ENCODE data around the gene PRKRIP1.

The PRKRIP1 gene

DNA sequence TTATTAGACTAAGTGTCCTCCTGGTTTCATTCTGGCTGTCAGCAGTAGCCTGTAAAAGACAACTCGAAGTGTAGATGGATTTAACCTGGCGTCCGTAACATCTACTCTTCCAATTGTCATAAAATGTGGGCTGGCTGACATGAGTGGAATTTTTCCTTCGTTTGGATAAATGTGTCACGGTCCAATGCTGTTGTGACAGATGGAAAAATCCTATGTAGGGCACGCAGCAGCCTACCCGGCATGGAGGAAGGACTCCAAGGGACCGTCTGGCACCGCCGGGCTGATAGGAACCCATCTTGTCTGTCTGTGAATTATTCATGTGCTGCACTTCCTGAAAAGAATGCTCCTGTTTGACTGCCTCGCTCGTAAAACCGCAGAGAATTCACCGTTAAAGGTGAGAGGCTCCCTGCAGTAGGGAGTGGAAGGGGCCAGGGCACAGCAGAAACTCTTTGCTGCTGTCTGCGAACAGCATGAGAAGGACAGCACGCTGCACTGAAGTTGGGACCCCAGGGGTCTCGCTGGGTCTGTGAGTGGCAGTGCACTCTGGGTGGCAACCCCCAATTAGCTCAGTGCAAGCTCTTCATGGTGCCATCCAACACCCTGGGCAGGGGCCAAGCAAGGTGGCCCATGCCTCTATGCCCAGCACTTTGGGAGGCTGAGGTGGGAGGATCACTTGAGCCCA lies 35.6 kb downstream of the PRKRIP1 start:
- no peak for TF ChIP-seq CTCF (IDR thresholded peaks at IDR 0.05; ENCODE audit: control extremely low read depth, extremely low read depth, low read depth, missing control alignments)
- POLR2A ChIA-PET: interaction anchor here (0.8 kb wide), 1 partner anchor 23 kb away, joined by 5 read pairs; no protein-coding TSS in a partner anchor
- CTCF ChIA-PET: interaction anchor here (0.6 to 1.6 kb wide), 9 partner anchors 10 to 40 kb away, joined by 3 to 5 read pairs (median 3); no protein-coding TSS in a partner anchor
- no peak for DNase-seq (ENCODE audit: extremely low spot score)

DNA sequence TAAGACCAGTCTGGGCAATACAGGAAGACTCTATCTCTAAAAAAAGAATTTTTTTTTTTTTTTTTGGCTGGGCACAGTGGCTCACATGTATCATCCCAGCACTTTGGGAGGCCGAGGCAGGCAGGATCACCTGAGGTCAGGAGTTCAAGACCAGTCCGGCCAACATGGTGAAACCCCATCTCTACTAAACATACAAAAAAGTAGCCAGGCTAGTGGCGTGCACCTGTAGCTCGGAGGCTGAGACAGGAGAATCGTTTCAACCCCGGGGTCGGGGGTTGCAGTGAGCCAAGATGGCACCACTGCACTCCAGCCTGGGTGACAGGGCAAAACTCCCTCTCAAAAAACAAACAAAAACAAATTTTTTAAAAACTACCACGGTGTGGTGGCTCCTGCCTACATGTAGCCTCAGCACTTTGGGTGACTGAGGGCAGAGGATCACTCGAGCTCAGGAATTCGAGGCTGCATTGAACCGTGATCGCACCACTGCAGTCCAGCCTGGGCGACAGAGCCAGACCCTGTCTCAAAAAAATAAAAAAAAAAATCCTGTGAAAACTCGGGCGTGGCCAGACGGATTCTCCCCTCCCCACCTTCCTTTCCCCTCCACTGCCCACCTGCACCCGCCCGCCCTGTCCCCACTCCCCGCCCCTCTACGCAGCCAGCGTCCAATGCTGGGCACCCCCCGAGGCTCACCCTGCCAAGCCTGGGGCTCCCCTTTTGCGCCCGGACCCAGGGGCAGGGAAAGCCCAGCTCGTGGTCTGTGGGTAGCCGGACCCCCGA lies 36.5 kb downstream of the PRKRIP1 start:
- no peak for TF ChIP-seq CTCF (IDR thresholded peaks at IDR 0.05; ENCODE audit: control extremely low read depth, extremely low read depth, low read depth, missing control alignments)
- no peak for DNase-seq (ENCODE audit: extremely low spot score)
- ChIA-PET CTCF (interaction anchor here (0.6 to 1.6 kb wide), 8 partner anchors 9 to 41 kb away, joined by 3 to 5 read pairs (median 3); no protein-coding TSS in a partner anchor), POLR2A (interaction anchor here (0.8 kb wide), 1 partner anchor 24 kb away, joined by 5 read pairs; no protein-coding TSS in a partner anchor)

DNA sequence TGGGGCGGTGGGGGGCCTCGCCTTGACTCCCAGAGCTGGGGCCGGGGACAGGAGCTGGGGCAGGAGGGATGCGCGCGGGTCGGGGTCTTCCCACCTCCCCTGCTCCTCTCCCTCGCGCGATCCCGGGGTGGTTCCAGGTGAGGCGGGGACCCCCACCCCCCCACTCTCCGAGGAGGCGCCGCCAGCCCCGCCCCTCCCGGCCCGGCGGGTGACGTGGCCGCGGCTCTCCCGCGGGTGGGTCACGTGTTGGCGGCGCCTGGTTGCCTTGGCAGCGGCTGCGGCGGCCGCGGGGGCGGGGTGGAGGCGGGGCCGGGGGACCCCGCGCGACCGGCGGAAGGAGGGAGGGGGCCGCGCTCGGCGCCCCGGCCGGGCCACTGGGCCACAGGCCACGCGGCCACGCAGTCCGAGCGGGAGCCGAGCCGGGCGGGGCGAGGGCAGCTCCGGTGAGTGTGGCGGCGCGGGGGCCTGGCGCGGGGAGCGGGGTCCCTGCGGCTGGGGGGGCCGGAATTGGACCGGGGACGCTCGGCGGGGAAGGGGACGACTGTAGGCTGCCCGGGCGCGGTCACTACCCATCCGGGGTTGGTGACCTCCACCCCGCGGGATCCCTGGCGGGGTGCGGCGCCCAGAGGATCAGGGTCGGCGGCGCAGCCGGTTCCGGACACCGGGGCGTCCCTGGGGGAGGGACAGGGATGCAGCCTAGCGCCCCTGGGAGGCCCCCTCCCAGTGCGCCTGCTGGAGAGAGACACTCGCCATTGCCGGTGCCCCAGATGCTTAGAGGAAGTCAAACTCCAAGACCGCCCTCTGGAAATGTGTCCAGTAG lies 37.3 kb downstream of the PRKRIP1 start, which contains the start of gene ORAI2:
TSS of gene ORAI2 (plus strand) at position 357 of the 820 bp plus-strand sequence. CDS start 5,382 bp downstream, outside the sequence.
- no peak for TF ChIP-seq CTCF (IDR thresholded peaks at IDR 0.05; ENCODE audit: control extremely low read depth, extremely low read depth, low read depth, missing control alignments)
- ChIA-PET POLR2A (no interaction called here), CTCF (interaction anchor here (1.0 to 2.5 kb wide), 8 partner anchors 11 to 29 kb away, joined by 3 to 10 read pairs (median 4); no protein-coding TSS in a partner anchor)
- DNase-seq (ENCODE audit: extremely low spot score): peak; percentile 90

GRCh38 chr7:102434039-102434486 lies 37.9 kb downstream of the PRKRIP1 start:
- no peak for TF ChIP-seq CTCF (IDR thresholded peaks at IDR 0.05; ENCODE audit: control extremely low read depth, extremely low read depth, low read depth, missing control alignments)
- ChIA-PET POLR2A (no interaction called here), CTCF (interaction anchor here (1.0 to 2.5 kb wide), 7 partner anchors 8 to 29 kb away, joined by 3 to 10 read pairs (median 4); no protein-coding TSS in a partner anchor)
- no peak for DNase-seq (ENCODE audit: extremely low spot score)

DNA sequence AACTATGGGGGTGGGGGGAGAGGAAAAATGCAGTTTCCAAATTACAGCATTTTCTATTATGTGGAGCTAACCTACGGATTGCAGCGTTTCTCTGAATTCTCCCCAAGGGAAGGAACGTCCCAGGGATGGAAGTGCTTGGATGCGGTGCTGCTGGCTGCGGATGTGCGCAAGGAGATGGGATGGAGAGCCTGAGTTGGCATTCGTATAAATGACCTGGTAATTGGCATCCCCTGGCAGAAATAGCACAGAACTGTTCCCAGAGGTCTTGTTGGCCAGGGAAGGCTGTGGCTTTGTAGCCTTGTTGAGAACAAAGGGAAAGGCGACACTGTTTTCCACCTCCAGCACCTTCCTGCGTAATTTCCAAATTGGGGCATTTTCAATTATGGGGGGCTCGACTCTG lies 40.0 kb downstream of the PRKRIP1 start:
- CTCF ChIA-PET: interaction anchor here (2.5 kb wide), 1 partner anchor 32 kb away, joined by 10 read pairs; no protein-coding TSS in a partner anchor

More for the DNA sequence above, 40.0 kb downstream of the PRKRIP1 start:
- POLR2A ChIA-PET: interaction anchor here (0.7 kb wide), 1 partner anchor 41 kb away, joined by 7 read pairs; no protein-coding TSS in a partner anchor
- no peak for TF ChIP-seq CTCF (IDR thresholded peaks at IDR 0.05; ENCODE audit: control extremely low read depth, extremely low read depth, low read depth, missing control alignments)
- DNase-seq (ENCODE audit: extremely low spot score): no peak

Measured in GM10248 (cell line).